SU-DHL-6 (cell line): Measurements from ENCODE around the gene A3GALT2.

Experiments
- H2AFZ ChIP-seq: fragments of 200-600 bp; sonication (generic); 2 replicates; pipeline ENCODE4 v1.6.1; 2014; ENCODE audit warnings: low read depth, mild to moderate bottlenecking, moderate library complexity, mixed read lengths, antibody characterized with exemption, low read length; ENCODE audit not compliant: severe bottlenecking
- H3F3A ChIP-seq: fragments of 200-600 bp; shearing (Covaris generic); 2 replicates; pipeline ENCODE4 v1.6.0; 2016; ENCODE audit warnings: antibody characterized with exemption, mild to moderate bottlenecking; ENCODE audit not compliant: insufficient read depth
- H3K27ac ChIP-seq: fragments of 200-600 bp; sonication (generic); 2 replicates; pipeline ENCODE4 v1.5.1; 2016; ENCODE audit warnings: low read depth, mild to moderate bottlenecking, low read length, moderate library complexity, mixed read lengths
- H3K27me3 ChIP-seq: fragments of 200-600 bp; sonication (generic), shearing (Covaris generic); 2 replicates; pipeline ENCODE4 v1.6.0; 2014; ENCODE audit warnings: mild to moderate bottlenecking, low read length
- H3K36me3 ChIP-seq: fragments of 200-600 bp; sonication (generic); 2 replicates; pipeline ENCODE4 v1.6.1; 2014; ENCODE audit warnings: mild to moderate bottlenecking, low read length, mixed read lengths
- H3K4me2 ChIP-seq: fragments of 300-600, 200-600 bp; shearing (Covaris generic), sonication (generic); 2 replicates; pipeline ENCODE4 v1.6.0; 2014; ENCODE audit warnings: low read length, low read depth, mild to moderate bottlenecking; ENCODE audit not compliant: poor library complexity, severe bottlenecking
- H3K4me3 ChIP-seq: fragments of 200-600 bp; sonication (generic); 2 replicates; pipeline ENCODE4 v1.5.1; 2014; ENCODE audit warnings: antibody characterized with exemption, low read length, mild to moderate bottlenecking, mixed read lengths; ENCODE audit not compliant: insufficient read depth, poor library complexity, severe bottlenecking
- H3K79me2 ChIP-seq: fragments of 200-600 bp; sonication (generic); 2 replicates; pipeline ENCODE4 v1.6.1; 2014; ENCODE audit warnings: mild to moderate bottlenecking, low read length, moderate library complexity; ENCODE audit not compliant: insufficient read depth
- H3K9ac ChIP-seq: fragments of 200-600 bp; sonication (generic); 2 replicates; pipeline ENCODE4 v1.7.0; 2014; ENCODE audit warnings: mild to moderate bottlenecking, low read length
- H3K9me2 ChIP-seq: fragments of 200-600 bp; sonication (generic); replicated peaks from 2 replicates; pipeline ENCODE4 v1.6.1; 2014; ENCODE audit warnings: low read length; ENCODE audit not compliant: insufficient read depth
- H3K9me3 ChIP-seq: fragments of 200-600 bp; sonication (generic); 2 replicates; pipeline ENCODE4 v1.6.1; 2014; ENCODE audit warnings: low read length, mixed read lengths; ENCODE audit not compliant: insufficient read depth
- H4K20me1 ChIP-seq: fragments of 200-600 bp; sonication (generic); 2 replicates; pipeline ENCODE4 v1.6.1; 2014; ENCODE audit warnings: low read depth, mild to moderate bottlenecking, antibody characterized with exemption, low read length, moderate library complexity, mixed read lengths
- CTCF ChIP-seq: fragments of 200-600 bp; sonication (generic); IDR thresholded peaks from one replicate; pipeline ENCODE4 v1.5.1; 2017; ENCODE audit warnings: antibody characterized with exemption, mild to moderate bottlenecking, low read length, moderate library complexity; ENCODE audit not compliant: insufficient read depth, poor library complexity, severe bottlenecking
- EZH2phosphoT487 ChIP-seq: fragments of 200-600 bp; sonication (generic), shearing (Covaris generic); conservative IDR thresholded peaks from 2 replicates; pipeline ENCODE4 v1.6.1; 2018; ENCODE audit warnings: mild to moderate bottlenecking, antibody characterized with exemption, low read length, moderate library complexity, mixed read lengths

A3GALT2 gene

DNA sequence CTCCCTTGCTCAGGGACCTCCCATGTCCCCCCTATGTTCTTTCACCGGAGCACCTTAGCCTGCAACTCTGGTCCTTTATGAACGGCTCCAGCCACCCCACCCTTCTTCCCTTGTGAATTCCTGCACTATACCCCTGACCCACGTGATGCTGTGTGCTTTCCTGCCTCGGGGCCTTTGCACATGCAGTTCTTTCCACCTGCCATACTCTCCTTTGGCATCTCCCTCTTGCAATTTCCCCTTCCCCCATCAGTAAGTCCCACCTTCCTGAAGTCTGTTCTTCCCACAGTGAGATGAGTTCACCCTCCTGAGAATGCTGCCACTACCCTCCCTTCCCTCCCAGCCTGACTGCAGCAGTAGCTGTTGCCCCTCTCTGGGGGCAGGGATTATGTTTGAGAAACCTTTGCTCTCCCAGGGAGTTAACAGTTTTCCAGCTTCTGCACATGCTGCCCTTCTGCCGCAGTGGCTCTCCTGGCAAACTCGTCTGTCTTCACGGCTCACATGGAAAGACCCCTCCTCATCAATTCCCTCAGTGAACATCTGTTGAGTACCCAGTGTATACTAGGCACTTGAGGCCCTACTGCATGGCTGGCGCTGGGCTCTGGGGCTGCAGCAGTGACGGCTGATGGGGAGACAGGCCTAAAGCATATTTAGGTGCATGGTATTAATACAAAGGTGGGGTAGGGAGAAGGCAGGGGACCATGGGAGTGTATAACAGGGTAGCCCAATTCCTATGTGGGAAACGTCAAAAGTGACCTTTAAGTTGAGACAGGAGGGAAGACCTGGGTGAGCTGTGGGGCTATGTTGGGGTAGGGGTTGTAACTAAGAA, 54.9 kb downstream of the A3GALT2 start:
- no peaks in the 10 kb centered on the region for H3F3A ChIP-seq
- no peak overlapping the region for H3K27ac ChIP-seq
- TF ChIP-seq EZH2phosphoT487 (no peak), CTCF (no peak)
- H3K4me2 ChIP-seq = no peak overlapping the region
- H3K27me3 ChIP-seq = no peaks in the 10 kb centered on the region
- no peaks in the 10 kb centered on the region for H4K20me1 ChIP-seq
- H3K4me3 ChIP-seq = no peak overlapping the region
- no peak overlapping the region for H2AFZ ChIP-seq
- H3K36me3 ChIP-seq = no peaks in the 10 kb centered on the region
- H3K9ac ChIP-seq = no peak overlapping the region
- no peaks in the 10 kb centered on the region for H3K9me2 ChIP-seq
- H3K79me2 ChIP-seq = no peaks in the 10 kb centered on the region
- no peaks in the 10 kb centered on the region for H3K9me3 ChIP-seq

DNA sequence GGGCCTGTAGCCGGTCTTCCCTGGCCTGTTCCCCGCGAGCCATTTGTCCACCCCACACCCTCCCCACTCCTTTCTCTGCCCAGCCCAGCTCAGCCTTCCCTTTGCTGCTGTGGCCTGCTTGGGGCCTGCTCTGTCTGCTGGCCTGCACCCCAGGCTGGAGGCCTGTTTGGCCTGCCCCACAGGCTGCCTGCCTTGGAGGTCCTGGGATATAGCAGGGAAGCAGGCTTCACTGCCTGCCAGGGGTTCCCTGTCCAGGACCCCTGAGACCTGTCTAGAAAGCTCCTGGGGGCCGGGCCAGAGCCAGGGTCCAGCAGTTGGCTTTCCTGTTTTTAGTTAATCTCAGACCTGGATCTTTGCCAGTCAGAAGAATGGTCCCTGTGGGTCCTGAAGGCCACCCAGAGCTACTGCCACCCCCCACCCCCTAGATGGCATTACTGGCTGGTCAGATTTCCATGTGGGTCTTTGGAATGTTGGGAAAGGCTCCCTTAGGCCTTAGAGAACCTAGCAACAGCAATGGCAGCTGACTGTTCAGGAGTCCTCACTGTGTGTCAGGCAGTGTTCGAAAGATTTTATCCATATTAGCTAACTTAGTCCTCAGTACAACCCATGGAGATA, 56.9 kb downstream of the A3GALT2 start:
- H2AFZ ChIP-seq = no peak overlapping the region
- no peaks in the 10 kb centered on the region for H3K27me3 ChIP-seq
- TF ChIP-seq EZH2phosphoT487 (no peak), CTCF (no peak)
- H4K20me1 ChIP-seq = no peaks in the 10 kb centered on the region
- no peak overlapping the region for H3K4me2 ChIP-seq
- H3K9me3 ChIP-seq = no peaks in the 10 kb centered on the region
- no peaks in the 10 kb centered on the region for H3K36me3 ChIP-seq
- no peak overlapping the region for H3K9ac ChIP-seq
- no peak overlapping the region for H3K4me3 ChIP-seq
- H3K27ac ChIP-seq = no peak overlapping the region
- H3K79me2 ChIP-seq = no peaks in the 10 kb centered on the region
- no peaks in the 10 kb centered on the region for H3K9me2 ChIP-seq
- H3F3A ChIP-seq = no peaks in the 10 kb centered on the region

DNA sequence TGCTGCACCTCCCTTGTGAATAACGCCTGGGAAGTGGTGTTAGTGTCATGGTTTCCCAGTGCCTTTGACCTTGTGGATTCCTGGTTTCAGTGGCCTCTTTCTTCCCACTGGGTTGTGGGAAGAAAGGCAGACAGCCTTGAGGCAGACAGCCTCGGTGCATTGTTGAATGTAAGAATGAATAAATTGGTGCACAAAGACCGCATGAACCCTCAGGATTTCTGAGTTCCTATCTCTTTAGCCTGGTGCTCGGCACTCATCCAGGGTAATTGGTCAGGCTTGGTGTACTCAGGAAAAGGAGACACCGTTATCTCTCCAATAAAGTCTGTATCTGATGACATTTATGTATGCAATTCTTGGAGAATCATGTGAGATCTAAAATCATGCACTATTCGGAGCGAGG, 59.6 kb downstream of the A3GALT2 start:
- no peaks in the 10 kb centered on the region for H3F3A ChIP-seq
- no peaks in the 10 kb centered on the region for H4K20me1 ChIP-seq
- no peak overlapping the region for H3K4me2 ChIP-seq
- no peaks in the 10 kb centered on the region for H3K9me2 ChIP-seq
- no peaks in the 10 kb centered on the region for H3K36me3 ChIP-seq
- no peak overlapping the region for H3K27ac ChIP-seq
- TF ChIP-seq CTCF (no peak), EZH2phosphoT487 (no peak)
- no peaks in the 10 kb centered on the region for H3K9me3 ChIP-seq
- no peak overlapping the region for H2AFZ ChIP-seq
- no peaks in the 10 kb centered on the region for H3K27me3 ChIP-seq
- H3K79me2 ChIP-seq = no peaks in the 10 kb centered on the region
- no peak overlapping the region for H3K4me3 ChIP-seq
- H3K9ac ChIP-seq = no peak overlapping the region
